HepG2 (cell line): ENCODE data around the gene MICALL2. TPM values are rescaled to one million over a fixed set of nuclear protein-coding genes. Genes with fewer than 3 reads are reported as not detected.

Source experiments
- CENPBD1 ChIP-seq: sonication (generic); formaldehyde crosslinking; IDR thresholded peaks from 2 replicates; pipeline ENCODE4 v1.8.0; 2022; ENCODE audit warnings: missing genetic modification reagents, low read depth, mild to moderate bottlenecking, borderline replicate concordance
- ESRRA ChIP-seq: sonication (generic); formaldehyde crosslinking; IDR thresholded peaks from 2 replicates; pipeline ENCODE4 v1.5.1; 2020; ENCODE audit warnings: mild to moderate bottlenecking, low read depth, missing genetic modification reagents
- HMG20A ChIP-seq: IDR thresholded peaks from 2 replicates; pipeline ENCODE4 v1.6.1; 2016; ENCODE audit warnings: borderline replicate concordance
- KLF6 ChIP-seq: IDR thresholded peaks from 2 replicates; pipeline ENCODE4 v1.8.0; 2016; ENCODE audit warnings: missing biosample characterization, missing genetic modification reagents
- MAFK ChIP-seq, 2 experiments: IDR thresholded peaks in 1 of 2; conservative IDR thresholded peaks in 1 of 2; 2 replicates each; pipeline ENCODE4 v1.6.1; 2011; ENCODE audit warnings: improper control_type of control experiment in 2 of 2, low read length in 2 of 2
- MEF2D ChIP-seq: sonication (generic); formaldehyde crosslinking; IDR thresholded peaks from 2 replicates; pipeline ENCODE4 v1.5.1; 2020; ENCODE audit warnings: mild to moderate bottlenecking, missing genetic modification reagents
- RXRA ChIP-seq: sonication (generic); formaldehyde crosslinking; IDR thresholded peaks from 2 replicates; pipeline ENCODE4 v1.5.1; 2020; ENCODE audit warnings: missing genetic modification reagents
- SALL1 ChIP-seq: sonication (generic); formaldehyde crosslinking; IDR thresholded peaks from 2 replicates; pipeline ENCODE4 v1.8.0; 2022; ENCODE audit warnings: mild to moderate bottlenecking, missing genetic modification reagents
- SIX1 ChIP-seq: sonication (generic); formaldehyde crosslinking; IDR thresholded peaks from 2 replicates; pipeline ENCODE4 v1.4.0; 2020; ENCODE audit warnings: missing genetic modification reagents, borderline replicate concordance
- SP5 ChIP-seq: IDR thresholded peaks from 2 replicates; pipeline ENCODE4 v1.6.1; 2016; ENCODE audit warnings: low read depth, borderline replicate concordance
- ZGPAT ChIP-seq: IDR thresholded peaks from 2 replicates; pipeline ENCODE4 v1.6.1; 2016; ENCODE audit warnings: mild to moderate bottlenecking
- ZKSCAN8 ChIP-seq: IDR thresholded peaks from 2 replicates; pipeline ENCODE4 v1.6.1; 2016; ENCODE audit warnings: borderline replicate concordance, missing genetic modification reagents, missing compliant biosample characterization
- ZNF589 ChIP-seq: sonication (generic); formaldehyde crosslinking; conservative IDR thresholded peaks from 2 replicates; pipeline ENCODE4 v1.8.0; 2022; ENCODE audit warnings: mild to moderate bottlenecking, moderate library complexity, missing genetic modification reagents
- ZSCAN30 ChIP-seq: sonication (generic); formaldehyde crosslinking; IDR thresholded peaks from 2 replicates; pipeline ENCODE4 v1.5.0; 2020; ENCODE audit warnings: mild to moderate bottlenecking, missing genetic modification reagents
- polyA plus RNA-seq, 8 experiments: library from polyadenylated mRNA; depleted of rRNA in 3 of 8; stranded (reverse) in 7 of 8; unstranded in 1 of 8; fragments of >200 nt; fragmentation: Illumina TruSeq in 4 of 8; extraction: Trizol in 4 of 8; gene quantifications; 2 replicates each; pipeline versions ENCODE4 v1.2.1 to v1.2.3, GENCODE V29; 2011 to 2016; ENCODE audit warnings: low read depth in 4 of 8, missing spikeins in 1 of 8, mixed read lengths in 1 of 8; ENCODE audit not compliant: insufficient read depth in 1 of 8
- total RNA-seq, 5 experiments: library from RNA; depleted of rRNA; stranded (reverse); fragments of >200 nt; fragmentation: Illumina TruSeq; extraction: Trizol; gene quantifications; 2 replicates each; pipeline ENCODE4 v1.2.3, GENCODE V29; 2016; ENCODE audit warnings: low read depth in 1 of 5
- TF ChIP-seq, protein P1 (sequence below), 2 experiments: sonication (generic) in 1 of 2; formaldehyde crosslinking in 1 of 2; IDR thresholded peaks; 2 replicates each; pipeline versions ENCODE4 v1.4.0 to v1.6.1; 2016 to 2020; ENCODE audit warnings: borderline replicate concordance in 1 of 2, low read depth in 1 of 2, mild to moderate bottlenecking in 1 of 2, missing genetic modification reagents in 1 of 2
- TF ChIP-seq, protein P2 (sequence below): IDR thresholded peaks from 2 replicates; pipeline ENCODE4 v1.6.1; 2018; ENCODE audit warnings: missing genetic modification reagents
- TF ChIP-seq, protein P3 (sequence below): IDR thresholded peaks from 2 replicates; pipeline ENCODE4 v1.6.1; 2012; ENCODE audit warnings: inconsistent platforms
- TF ChIP-seq, protein P4 (sequence below): sonication (generic); formaldehyde crosslinking; IDR thresholded peaks from 2 replicates; pipeline ENCODE4 v1.4.0; 2020; ENCODE audit warnings: mild to moderate bottlenecking, missing genetic modification reagents

Gene MICALL2
- total and polyA plus RNA-seq, 2 of the 13 experiments (the other 11 are each of a cell fraction or from before 2014, with no cell fraction given) = 5.8 to 12.4 TPM

DNA sequence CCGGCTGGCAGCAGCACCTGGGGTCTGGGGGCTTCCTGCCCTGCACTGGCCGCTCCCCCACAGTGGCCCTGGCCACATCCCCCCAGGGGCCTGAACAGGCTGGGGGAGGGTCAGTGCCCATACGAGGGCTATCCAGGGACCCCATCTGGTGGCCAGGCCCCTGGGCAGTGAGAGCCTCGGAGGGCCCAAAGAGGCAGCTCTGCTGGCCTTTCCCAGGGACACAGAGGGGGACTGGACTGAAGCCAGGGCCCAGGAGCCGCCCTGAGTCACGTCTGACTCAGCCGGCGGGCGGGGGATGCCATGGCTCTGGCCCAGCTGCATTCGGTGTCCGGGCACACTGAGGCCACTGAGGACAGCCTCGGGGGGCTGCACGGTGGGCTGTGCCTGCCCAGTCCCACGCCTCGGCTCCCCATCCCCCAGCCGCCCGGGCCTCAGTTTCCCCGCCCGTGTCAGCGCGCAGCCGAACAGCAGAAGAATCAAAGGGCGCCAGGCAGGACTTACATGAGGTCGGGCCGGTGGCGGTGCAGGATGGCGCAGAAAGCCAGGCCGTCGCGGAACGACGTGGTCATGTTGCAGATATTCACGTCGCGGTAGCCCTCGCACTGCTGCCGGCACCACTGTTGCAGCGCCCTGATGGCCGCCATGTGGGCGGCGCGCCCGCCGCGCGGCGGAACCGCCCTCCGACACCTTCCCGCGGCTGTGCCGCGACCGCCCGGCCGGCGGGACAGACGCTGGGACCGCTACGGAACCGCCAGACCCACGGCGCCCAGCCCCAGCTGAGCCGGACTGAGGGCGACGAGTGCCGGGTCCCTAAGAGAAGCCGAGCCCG is at the start of gene MICALL2 (continued):
- TF ChIP-seq RXRA = peak; percentile 57; the same call in 1 of the 2 replicates
- no peak; the same call in 1 of the 2 replicates for TF ChIP-seq KLF6 (CRISPR knock-in tag)
- no peak; the same call in 1 of the 2 replicates for TF ChIP-seq SP5 (CRISPR knock-in tag)
- no peak for TF ChIP-seq ZKSCAN8
- TF ChIP-seq, protein P1, sequence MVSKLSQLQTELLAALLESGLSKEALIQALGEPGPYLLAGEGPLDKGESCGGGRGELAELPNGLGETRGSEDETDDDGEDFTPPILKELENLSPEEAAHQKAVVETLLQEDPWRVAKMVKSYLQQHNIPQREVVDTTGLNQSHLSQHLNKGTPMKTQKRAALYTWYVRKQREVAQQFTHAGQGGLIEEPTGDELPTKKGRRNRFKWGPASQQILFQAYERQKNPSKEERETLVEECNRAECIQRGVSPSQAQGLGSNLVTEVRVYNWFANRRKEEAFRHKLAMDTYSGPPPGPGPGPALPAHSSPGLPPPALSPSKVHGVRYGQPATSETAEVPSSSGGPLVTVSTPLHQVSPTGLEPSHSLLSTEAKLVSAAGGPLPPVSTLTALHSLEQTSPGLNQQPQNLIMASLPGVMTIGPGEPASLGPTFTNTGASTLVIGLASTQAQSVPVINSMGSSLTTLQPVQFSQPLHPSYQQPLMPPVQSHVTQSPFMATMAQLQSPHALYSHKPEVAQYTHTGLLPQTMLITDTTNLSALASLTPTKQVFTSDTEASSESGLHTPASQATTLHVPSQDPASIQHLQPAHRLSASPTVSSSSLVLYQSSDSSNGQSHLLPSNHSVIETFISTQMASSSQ (IDR thresholded peaks at IDR 0.05; ENCODE audit: low read depth) = no peak
- TF ChIP-seq, protein P1 (CRISPR knock-in tag; IDR thresholded peaks at IDR 0.05; ENCODE audit: borderline replicate concordance) = no peak
- 0 out of 2 replicates have a peak, but pooled peaks have one; percentile 33 for TF ChIP-seq MEF2D
- TF ChIP-seq, protein P2, sequence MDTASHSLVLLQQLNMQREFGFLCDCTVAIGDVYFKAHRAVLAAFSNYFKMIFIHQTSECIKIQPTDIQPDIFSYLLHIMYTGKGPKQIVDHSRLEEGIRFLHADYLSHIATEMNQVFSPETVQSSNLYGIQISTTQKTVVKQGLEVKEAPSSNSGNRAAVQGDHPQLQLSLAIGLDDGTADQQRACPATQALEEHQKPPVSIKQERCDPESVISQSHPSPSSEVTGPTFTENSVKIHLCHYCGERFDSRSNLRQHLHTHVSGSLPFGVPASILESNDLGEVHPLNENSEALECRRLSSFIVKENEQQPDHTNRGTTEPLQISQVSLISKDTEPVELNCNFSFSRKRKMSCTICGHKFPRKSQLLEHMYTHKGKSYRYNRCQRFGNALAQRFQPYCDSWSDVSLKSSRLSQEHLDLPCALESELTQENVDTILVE (CRISPR knock-in tag) = no peak
- peak; percentile 25; the same call in 1 of the 2 replicates for TF ChIP-seq ZGPAT (CRISPR knock-in tag)
- no peak for TF ChIP-seq HMG20A (CRISPR knock-in tag)
- no peak for TF ChIP-seq CENPBD1 (CRISPR knock-in tag)
- peak; percentile 41 for TF ChIP-seq SALL1
- TF ChIP-seq, protein P3, sequence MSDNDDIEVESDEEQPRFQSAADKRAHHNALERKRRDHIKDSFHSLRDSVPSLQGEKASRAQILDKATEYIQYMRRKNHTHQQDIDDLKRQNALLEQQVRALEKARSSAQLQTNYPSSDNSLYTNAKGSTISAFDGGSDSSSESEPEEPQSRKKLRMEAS = 0 out of 2 replicates have a peak, but pooled peaks have one; percentile 51
- no peak for TF ChIP-seq ZNF589 (CRISPR knock-in tag)
- no peak for TF ChIP-seq ZSCAN30 (CRISPR knock-in tag)
- TF ChIP-seq ESRRA (CRISPR knock-in tag) = no peak
- TF ChIP-seq SIX1 = no peak
- TF ChIP-seq, protein P4, sequence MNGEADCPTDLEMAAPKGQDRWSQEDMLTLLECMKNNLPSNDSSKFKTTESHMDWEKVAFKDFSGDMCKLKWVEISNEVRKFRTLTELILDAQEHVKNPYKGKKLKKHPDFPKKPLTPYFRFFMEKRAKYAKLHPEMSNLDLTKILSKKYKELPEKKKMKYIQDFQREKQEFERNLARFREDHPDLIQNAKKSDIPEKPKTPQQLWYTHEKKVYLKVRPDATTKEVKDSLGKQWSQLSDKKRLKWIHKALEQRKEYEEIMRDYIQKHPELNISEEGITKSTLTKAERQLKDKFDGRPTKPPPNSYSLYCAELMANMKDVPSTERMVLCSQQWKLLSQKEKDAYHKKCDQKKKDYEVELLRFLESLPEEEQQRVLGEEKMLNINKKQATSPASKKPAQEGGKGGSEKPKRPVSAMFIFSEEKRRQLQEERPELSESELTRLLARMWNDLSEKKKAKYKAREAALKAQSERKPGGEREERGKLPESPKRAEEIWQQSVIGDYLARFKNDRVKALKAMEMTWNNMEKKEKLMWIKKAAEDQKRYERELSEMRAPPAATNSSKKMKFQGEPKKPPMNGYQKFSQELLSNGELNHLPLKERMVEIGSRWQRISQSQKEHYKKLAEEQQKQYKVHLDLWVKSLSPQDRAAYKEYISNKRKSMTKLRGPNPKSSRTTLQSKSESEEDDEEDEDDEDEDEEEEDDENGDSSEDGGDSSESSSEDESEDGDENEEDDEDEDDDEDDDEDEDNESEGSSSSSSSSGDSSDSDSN = peak; percentile 72
- 0 out of 4 replicates have a peak, but pooled peaks of 1 of the 2 experiments have one; percentile 29 for TF ChIP-seq MAFK (conservative IDR thresholded peaks at IDR 0.05 in 1 of 2, IDR thresholded peaks at IDR 0.05 in 1 of 2; ENCODE audit: low read length in 2 of 2)
